ENCODE data around the gene TCEA2. TPM values are rescaled to one million over a fixed set of nuclear protein-coding genes. Genes with fewer than 3 reads are reported as not detected.
A peak's percentile ranks its signal among the peaks of the same experiment; 100 is the strongest.

TCEA2 gene
- total and polyA plus RNA-seq, 9 of the 15 experiments (the other 6 are each of a cell fraction or from before 2014, with no cell fraction given): 1.4 to 28.7 (median 5.4) TPM

- Histone ChIP-seq H3K36me3 (ENCODE audit: control insufficient read depth, insufficient read depth, low read length) (no peaks in the 10 kb centered on the region), H3K9me1 (ENCODE audit: control insufficient read depth, insufficient read depth, low read length) (no peaks in the 10 kb centered on the region), H3K9ac (ENCODE audit: insufficient read depth in 1 of 2, low read depth in 2 of 2, low read length in 2 of 2) (peak within 1 kb of the TSS in 1 of 2 experiments; percentile 90; a peak in 3 of 4 replicates), H2AFZ (ENCODE audit: low read depth, low read length) (peak within 1 kb of the TSS; percentile 84), H3K79me2 (ENCODE audit: control insufficient read depth, insufficient read depth, low read length) (peaks cover 1% of the 10 kb centered on the region; the same call in 2 of the 3 replicates), H3K27ac (ENCODE audit: extremely low read depth, low read depth, low read length) (no peak within 1 kb of the TSS), H3K4me3 (peak within 1 kb of the TSS; percentile 44), H3K27me3 (ENCODE audit: control insufficient read depth in 2 of 2, insufficient read depth in 2 of 2, low read length in 2 of 2) (peaks cover 6 to 37% of the 10 kb centered on the region in 2 experiments; a peak in 4 of 5 replicates), H3K4me1 (replicated peaks in 1 of 2; ENCODE audit: control insufficient read depth in 2 of 2, insufficient read depth in 2 of 2, low read length in 2 of 2) (peaks cover 4 to 62% of the 10 kb centered on the region in 2 experiments; a peak in 4 of 5 replicates), H3K9me3 (replicated peaks; ENCODE audit: control insufficient read depth, insufficient read depth, low read depth, low read length) (peaks cover 2% of the 10 kb centered on the region; the same call in 1 of the 2 replicates), H3K4me2 (ENCODE audit: insufficient read depth, low read length) (peak within 1 kb of the TSS; percentile 71), H4K20me1 (replicated peaks; ENCODE audit: control insufficient read depth, insufficient read depth, low read length) (no peaks in the 10 kb centered on the region; the same call in 1 of the 2 replicates)
- in situ Hi-C loops (cut with MboI) (no loop called here), intact Hi-C loops (cut with micrococcal nuclease) (loop anchor here (1.0 kb wide), 1 partner anchor 36 kb away; no protein-coding TSS in a partner anchor)
- WGBS (ENCODE audit: insufficient coverage, low coverage, missing lambda C conversion rate): 13% methylated on average over 62 of the region's 86 CpGs
- ChIA-PET CTCF (ENCODE audit: low intra/inter-chr PET ratio) (interaction anchor here (2.4 kb wide), 1 partner anchor 36 kb away, joined by 14 read pairs; no protein-coding TSS in a partner anchor), POLR2A (interaction anchor here (0.5 to 1.4 kb wide), 5 partner anchors 11 to 559 kb away, joined by 3 read pairs; no protein-coding TSS in a partner anchor)
- no TSS peak for BruUV-seq (replicated peaks)
- TF ChIP-seq RB1 (IDR thresholded peaks at IDR 0.05; ENCODE audit: low read depth) (0 out of 2 replicates have a peak, but pooled peaks have one; percentile 0), E2F6 (IDR thresholded peaks at IDR 0.05; ENCODE audit: borderline replicate concordance in 1 of 2, extremely low read depth in 1 of 2, insufficient read depth in 1 of 2, insufficient read length in 1 of 2, low read depth in 1 of 2, low read length in 1 of 2, poor library complexity in 1 of 2, severe bottlenecking in 1 of 2) (peak in 1 of 2 experiments; percentile 42), HEY1 (CRISPR knock-in tag; IDR thresholded peaks at IDR 0.05; ENCODE audit: borderline replicate concordance) (no peak), ZBTB17 (CRISPR knock-in tag; IDR thresholded peaks at IDR 0.05) (0 out of 2 replicates have a peak, but pooled peaks have one; percentile 28), ZNF77 (CRISPR knock-in tag; IDR thresholded peaks at IDR 0.05) (no peak), YY1 (IDR thresholded peaks at IDR 0.05; ENCODE audit: borderline replicate concordance in 1 of 3, control insufficient read depth in 1 of 3, extremely low read depth in 1 of 3, insufficient read depth in 3 of 3, insufficient read length in 1 of 3, insufficient replicate concordance in 2 of 3, low read depth in 1 of 3, low read length in 2 of 3) (peak in 1 of 3 experiments; percentile 34), NRF1 (conservative IDR thresholded peaks at IDR 0.05 in 1 of 2, IDR thresholded peaks at IDR 0.05 in 1 of 2) (peak; percentile 10 to 13; a peak in 1 of 4 replicates), GATA2 (CRISPR knock-in tag; IDR thresholded peaks at IDR 0.05) (no peak), VEZF1 (CRISPR knock-in tag; IDR thresholded peaks at IDR 0.05) (no peak), KDM2B (CRISPR knock-in tag; IDR thresholded peaks at IDR 0.05) (peak; percentile 62; the same call in 1 of the 2 replicates), ZBTB7A (IDR thresholded peaks at IDR 0.05; ENCODE audit: borderline replicate concordance, control insufficient read depth, low read depth, low read length) (peak; percentile 59; the same call in 1 of the 2 replicates), ZNF395 (CRISPR knock-in tag; IDR thresholded peaks at IDR 0.05) (0 out of 2 replicates have a peak, but pooled peaks have one; percentile 34), ZNF695 (CRISPR knock-in tag; IDR thresholded peaks at IDR 0.05) (no peak), PCBP1 (IDR thresholded peaks at IDR 0.05; ENCODE audit: low read depth, low read length, poor library complexity, severe bottlenecking) (peak; percentile 1)
- FAIRE-seq (no peak), DNase-seq (ENCODE audit: extremely low read depth in 1 of 4, low spot score in 3 of 4) (no peak), ATAC-seq (no peak; the same call in 2 of the 3 replicates)
Measured at GRCh38 chr20:64083804-64084684, 21.0 kb downstream of the TCEA2 start, which contains the start of gene LKAAEAR1. LKAAEAR1 (minus strand) TSS chr20:64084398; CDS start chr20:64084219, 179 bp downstream.
